Raji (cell line): Measurements from ENCODE around the gene ZDHHC17.

Experiments used
- POLR2A ChIP-seq: IDR thresholded peaks from 2 replicates; pipeline ENCODE4 v1.6.1; 2011; ENCODE audit warnings: low read depth, low read length, control low read depth; ENCODE audit not compliant: insufficient read depth

The ZDHHC17 gene

GRCh38 chr12:76901628-76902380, 137.9 kb downstream of the ZDHHC17 start:
- TF ChIP-seq POLR2A: no peak
